Activated gamma-delta T cell treated with Interleukin-2 at 50 U/mL for 16 hours (primary cell): ENCODE results near the gene RNASEH1.
A peak's percentile ranks its signal among the peaks of the same experiment; 100 is the strongest.

Experiments used
- DNase-seq: peaks from one replicate; pipeline ENCODE4 v3.0.0-alpha.2; 2020

Gene RNASEH1

GRCh38 chr2:3545788-3546478 lies 12.2 kb downstream of the RNASEH1 start:
- no peak for DNase-seq

- no peak for DNase-seq
These were observed 15.0 kb downstream of the RNASEH1 start for GRCh38 chr2:3543023-3543683.

DNA sequence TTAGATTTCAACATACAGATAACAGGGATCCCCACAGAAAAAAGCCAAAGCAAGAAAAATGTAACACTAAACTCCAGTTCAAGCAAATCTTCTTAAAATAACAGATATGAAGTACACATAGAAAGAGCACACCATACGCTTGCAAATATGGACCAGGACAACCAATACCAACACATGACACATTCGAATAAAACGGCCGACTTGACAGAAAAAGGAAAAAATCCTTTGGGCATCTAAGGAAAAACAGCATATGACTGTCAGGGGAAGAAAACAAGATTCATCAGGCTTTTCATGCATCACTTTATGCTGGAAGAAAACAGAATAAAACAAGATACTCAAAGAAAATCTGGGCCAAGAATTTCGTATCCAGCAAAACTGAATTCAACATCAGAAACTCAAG lies 16.0 kb downstream of the RNASEH1 start:
- DNase-seq, result no peak

DNA sequence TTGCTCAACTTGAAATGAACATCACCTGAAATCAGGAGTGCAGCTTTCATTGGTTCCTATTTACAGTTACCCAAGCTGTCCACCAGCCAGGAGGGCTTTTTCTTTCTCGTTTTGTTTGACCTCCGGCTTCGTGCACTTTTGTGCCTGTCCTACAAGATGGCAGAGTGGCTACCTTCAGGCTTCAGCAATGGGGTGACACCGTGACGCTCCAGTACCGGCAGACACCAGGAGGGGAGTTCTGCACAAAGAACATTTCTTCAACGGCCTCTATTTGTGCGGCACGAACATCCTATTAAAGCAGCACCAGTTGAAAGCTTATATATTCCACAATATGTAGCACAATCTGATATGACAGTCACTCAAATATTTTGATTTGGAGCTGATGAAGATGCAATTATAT lies 18.3 kb downstream of the RNASEH1 start:
- DNase-seq, result no peak

DNA sequence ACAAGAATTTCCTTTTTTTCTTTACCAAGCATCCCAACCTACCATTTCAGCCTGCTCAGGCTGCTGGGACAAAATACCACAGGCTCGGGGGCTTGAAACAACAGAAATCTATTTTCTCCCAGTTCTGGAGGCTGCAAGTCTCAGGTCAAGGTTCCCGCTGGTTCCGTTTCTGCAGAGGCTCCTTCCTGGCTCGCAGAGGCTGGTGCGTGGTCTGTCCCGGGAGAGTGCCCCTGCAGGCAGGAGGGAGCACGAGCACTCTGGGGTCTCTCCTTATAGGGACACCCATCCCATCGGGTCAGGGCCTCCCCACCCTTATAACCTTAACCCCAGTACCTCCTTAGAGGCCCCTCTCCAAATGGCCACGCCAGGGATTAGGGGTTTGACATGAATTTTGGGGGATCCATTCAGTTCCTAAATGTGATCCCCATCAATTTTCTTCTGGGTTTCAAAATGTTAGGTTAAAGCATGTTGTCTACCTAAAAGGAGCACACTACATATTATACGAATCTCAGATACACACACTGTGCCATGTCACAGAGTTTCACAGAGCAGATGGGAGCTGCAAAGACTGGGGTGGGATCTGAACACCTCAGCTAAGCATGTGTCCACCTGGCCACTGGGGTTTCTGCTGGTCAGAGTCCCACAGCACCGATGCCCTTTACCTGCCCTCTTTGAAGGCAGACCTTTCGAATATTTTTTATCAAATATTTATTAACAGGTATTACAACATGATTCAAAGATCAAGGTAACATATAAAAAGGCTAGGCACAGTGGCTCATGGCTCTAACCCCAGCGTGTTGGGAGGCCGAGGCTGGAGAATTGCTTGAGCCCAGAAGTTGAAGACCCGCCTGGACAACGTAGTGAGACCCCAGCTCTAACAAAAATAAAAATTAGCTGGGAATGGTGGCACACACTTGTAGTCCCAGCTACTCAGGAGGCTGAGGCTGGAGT lies 21.2 kb downstream of the RNASEH1 start:
- no peak for DNase-seq

DNA sequence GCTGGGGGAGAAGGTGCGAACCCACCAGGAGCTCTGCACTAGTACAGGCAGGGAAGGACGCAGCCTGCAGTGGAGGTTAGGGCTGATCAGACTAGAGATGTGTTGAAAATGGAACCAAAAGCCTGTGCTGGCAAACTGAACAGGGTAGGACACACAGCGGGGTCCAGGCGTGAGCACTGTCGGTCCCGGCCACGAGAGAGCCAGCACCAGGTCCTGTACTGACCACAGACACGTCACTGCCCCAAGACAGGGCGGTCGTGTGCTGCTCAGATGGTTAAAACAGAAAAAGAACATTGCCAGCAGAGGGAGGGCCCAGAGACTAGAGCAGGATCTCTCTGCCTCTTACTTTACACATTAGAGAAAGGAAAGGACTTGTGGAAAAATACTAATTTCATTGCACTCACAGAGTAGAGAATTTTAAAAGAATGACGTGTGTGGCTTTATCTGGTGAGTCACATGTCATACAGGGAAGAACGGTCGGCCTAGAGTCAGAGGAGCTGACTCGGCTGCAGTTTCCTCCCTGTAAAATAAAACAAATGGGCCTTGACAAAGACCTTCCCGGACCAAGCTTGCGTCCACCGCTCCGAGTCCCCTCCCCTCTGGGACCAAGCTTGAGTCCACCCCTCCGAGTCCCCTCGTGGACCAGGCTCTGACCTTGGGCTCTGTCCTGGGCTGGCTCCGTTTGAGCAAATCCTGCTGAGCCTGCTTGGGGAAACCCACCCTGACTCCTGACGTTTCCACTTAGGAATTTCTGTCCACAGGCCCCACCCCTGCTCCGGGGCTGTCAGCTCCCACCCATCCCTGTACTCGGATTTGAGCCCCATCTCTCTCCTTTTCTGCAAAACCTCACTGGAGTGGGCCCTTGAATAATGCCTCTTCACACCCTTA lies 22.1 kb downstream of the RNASEH1 start:
- no peak for DNase-seq

GRCh38 chr2:3535467-3535793 lies 22.7 kb downstream of the RNASEH1 start:
- DNase-seq, result no peak

DNA sequence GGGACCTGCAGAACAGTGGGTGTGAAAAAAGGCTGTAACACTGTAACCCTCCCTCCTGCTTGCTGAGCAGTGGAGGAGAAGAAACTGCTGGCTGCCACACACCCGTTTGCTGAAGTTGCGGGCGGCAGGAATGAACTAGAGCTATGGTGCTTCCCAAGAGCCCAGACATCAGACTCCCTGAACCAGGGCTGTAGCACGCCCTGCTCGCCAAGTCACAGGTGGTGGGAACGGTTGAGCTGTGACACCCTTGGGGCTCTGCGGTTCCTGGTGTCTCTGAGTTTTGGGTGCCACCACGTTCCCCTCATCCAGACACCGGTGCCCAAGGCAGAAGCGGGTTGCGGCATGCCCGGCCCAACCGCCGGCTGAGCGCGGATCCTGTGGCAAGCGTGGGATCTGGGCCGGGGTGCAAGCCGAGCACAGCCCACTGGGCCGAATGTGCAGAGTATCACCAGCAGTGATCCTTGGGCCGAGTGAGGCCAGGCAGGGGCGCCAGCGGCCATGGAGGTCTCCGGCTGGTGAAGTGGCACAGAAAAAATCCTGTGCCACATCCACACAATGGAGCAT lies 23.8 kb downstream of the RNASEH1 start:
- no peak for DNase-seq

GRCh38 chr2:3533836-3534235 lies 24.3 kb downstream of the RNASEH1 start:
- no peak for DNase-seq

DNA sequence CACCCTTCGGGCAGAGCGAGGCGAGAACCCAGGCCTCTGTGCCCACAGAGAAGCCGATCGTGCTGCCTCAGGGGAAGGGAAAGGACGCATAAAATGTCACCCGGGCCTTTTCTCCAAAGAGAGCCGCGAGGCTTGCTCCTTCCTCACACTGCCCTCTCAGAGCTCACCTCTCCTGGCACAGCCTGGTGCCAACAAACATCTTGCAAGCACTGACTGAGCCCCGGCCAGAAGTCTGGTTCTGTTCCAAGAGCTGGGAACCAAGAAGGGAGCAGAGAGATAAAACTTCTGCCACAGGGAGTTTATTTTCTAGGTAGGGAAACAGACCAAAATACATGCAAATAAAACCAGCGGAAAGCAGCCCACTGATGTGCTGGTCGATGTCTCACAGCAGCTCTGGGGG lies 25.2 kb downstream of the RNASEH1 start:
- no peak for DNase-seq

- DNase-seq, result no peak
These were observed 28.7 kb downstream of the RNASEH1 start for GRCh38 chr2:3529316-3530025.

GRCh38 chr2:3527886-3528785 lies 30.0 kb downstream of the RNASEH1 start:
- no peak for DNase-seq

- no peak for DNase-seq
These were observed 31.3 kb downstream of the RNASEH1 start for GRCh38 chr2:3526871-3527270.

- DNase-seq, result no peak
These were observed 34.5 kb downstream of the RNASEH1 start for GRCh38 chr2:3523551-3524041.

- no peak for DNase-seq
These were observed 35.1 kb downstream of the RNASEH1 start for GRCh38 chr2:3522961-3523421.

GRCh38 chr2:3520591-3520990 lies 37.5 kb downstream of the RNASEH1 start:
- DNase-seq, result no peak

DNA sequence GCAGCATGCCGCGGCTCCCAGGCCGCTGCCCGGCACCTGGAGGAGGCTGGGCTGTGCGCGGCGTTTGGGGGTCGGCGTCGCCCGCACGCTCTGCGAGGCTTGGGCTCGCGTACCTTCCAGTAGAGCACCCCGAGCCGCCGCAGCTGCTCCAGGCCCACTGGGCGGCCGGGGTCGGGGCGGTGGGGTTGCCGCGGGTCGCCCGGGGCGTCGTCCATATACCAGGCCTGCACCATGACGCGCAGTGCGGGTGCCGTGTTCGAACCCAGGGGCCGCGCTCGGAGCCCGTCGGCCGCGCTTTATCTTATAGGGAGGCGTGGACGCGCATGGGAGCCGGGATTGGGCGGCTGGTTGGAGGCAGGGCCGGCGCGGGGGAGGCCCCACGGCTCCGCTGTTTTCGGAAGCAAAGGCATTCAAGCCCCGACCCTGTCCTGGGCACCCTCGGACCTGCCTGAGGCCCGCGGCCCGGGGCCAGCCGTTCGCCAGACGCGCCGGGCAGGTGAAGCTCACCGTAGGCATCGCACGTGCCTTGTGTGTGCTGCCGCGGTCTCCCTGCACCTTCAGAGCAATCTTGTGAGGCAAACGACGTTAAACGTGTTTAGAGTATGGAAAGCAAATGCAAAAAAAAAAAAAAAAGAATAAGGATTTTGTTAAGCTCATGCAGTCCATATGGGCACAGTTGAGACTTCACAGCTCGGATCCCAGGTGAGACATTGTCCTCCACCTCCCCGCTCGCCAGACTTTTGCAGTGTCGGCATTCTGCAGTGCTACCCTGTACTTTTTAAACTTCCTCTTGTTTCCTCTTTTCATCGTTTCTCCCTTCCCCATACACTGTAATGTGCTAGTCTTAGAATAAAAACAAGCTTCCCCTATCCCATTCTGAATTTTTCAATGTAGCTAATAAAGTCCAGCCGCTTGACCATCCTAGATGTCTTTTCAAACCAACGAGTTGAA lies 38.6 kb downstream of the RNASEH1 start, which contains the start of gene ADI1:
TSS of gene ADI1 (minus strand) at position 277 of the 951 bp plus-strand sequence. CDS start at position 233, 44 bp downstream.
- DNase-seq, result peak; percentile 67

DNA sequence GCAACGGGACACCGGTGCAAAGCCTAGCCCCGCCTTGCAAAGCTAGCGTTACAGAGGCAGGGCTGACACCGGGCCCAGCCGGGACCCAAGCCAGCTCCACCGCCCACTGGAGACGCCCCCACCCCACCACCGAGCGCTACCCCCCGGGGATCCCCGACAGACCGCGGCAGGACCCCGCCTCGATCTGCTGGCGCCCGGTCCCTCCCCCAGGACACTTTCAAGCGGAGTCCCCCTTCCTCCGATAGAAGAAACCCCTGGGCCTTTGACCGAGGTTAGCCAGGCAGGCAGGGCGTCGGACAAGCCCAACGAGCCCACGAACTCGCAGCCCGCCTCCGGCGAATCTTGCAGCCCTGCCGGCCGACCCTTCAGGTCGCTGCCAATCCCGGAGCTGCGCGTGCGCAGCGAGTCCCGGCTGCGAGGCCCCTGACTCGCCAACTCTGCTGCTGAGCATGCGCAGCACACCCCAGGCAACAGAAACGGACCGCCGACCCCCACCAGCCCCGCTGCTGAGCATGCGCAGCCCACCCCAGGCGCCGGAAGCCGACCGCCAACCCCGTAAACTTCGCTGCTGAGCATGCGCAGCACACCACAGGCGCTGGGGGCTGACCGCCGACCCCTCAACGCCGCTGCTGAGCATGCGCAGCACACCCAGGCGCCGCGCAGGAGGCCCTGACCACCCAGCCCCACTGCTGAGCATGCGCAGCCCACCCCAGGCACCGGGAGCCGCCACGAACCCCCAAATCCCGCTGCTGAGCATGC lies 39.5 kb downstream of the RNASEH1 start:
- DNase-seq, result peak; percentile 99
